Fibroblast of upper back skin (primary cell): ENCODE measurements around the gene TUFM.
A peak's percentile ranks its signal among the peaks of the same experiment; 100 is the strongest.
"Not testable (repeated sequence)": the region's sequence is repeated elsewhere in the genome, so short reads cannot be mapped to it uniquely, and the experiment has no call there.

Experiments
- DNase-seq: peaks from one replicate; pipeline ENCODE4 v3.0.0-alpha.2; 2013

TUFM gene

DNA sequence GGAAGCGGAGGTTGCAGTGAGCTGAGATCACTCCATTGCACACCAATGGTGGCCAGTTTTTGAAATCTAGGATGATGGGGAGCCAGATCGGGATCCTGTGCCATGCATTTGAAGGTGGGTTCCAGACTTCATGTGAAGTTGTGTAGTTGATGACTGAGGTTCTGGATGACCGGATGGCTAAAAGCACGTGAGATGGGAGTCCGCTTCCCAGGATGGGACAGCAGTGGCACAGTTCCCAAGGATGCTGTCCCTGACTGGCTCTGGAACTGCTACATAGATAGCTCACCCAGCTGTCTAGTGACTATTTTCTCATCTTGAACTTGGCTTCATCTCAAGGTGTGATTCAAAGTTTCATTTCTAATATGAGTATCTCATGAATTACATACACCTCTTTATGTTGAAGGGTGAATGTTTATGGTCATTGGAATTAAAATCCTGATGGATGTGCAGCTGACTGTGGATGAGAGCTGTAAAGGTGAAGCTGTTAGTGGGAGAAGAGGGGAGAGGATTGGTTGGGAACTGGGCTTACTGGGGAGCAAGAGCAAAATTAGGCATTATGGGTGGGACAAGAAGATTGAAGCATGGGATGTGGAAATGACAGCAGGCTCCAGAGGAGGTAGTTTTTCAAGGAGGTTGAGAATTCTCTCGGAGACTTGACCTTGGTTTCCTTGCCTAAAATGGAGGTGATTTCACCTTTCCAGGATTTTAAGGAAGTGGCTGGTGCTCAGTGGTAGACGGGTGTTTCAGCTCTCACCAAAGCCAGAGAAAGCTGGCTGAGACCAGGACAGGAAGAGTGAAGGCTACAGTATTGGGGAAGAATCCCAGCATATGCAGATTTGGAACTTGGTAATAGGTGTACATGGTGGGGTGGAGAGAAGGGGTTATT, 8.2 kb downstream of the TUFM start:
- DNase-seq: no peak

DNA sequence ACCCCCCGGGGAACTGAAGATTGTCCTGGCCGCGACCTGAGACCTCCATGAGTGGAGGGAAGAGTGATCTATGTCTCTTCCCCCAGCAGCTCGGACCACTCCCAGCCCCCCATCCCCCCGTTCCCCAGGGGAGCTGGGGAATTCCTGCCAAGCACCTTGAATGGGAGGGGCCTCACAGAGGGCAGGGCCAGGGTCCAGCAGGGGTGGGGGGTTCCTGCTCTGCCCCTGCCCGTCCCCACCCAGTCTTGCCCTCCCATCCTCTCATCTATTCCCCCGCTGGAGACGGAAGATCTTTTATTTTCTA, 9.4 kb downstream of the TUFM start:
- DNase-seq: no peak

DNA sequence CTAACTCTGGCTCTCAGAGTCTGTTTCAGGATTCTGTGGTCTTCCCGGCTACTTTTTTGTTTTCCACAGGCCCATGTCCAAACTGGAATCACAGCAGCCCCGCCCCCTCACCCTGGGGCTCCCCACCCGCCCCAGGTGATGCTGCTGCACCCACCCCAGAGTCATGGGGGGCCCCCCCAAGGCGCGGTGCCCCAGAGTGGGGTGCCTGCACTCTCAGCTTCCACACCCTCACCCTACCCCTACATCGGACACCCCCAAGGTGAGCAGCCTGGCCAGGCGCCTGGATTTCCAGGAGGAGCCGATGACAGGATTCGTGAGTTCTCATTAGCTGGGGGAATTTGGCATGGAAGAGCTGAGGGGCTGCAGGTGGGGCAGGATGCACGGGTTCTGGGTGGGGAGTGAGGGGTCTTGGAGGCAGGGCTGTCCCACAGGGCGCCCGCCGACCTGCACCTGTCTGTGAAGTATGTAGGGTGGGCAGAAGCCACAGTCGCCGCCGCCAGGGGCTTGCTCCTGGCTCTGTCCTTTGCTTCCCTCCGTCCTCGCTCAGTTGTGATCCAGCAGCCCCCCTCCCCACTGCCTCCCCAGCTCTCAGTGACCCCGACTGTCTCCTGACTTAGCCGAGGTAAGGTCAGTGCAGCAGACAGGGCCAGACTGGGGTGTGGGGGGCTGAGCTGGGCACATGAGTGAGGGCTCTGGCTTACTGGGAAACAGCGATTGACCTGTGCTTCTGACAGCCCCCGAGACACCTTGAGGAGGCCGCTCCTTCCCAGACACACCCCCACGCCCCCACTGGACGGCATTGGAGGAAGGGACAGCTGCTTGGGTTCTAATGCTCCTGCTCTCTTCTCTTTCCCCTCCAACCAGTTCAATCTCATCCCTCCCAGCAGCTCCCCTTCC, 10.0 kb downstream of the TUFM start:
- no peak for DNase-seq

GRCh38 chr16:28834873-28835863, 11.0 kb downstream of the TUFM start:
- no peak for DNase-seq

DNA sequence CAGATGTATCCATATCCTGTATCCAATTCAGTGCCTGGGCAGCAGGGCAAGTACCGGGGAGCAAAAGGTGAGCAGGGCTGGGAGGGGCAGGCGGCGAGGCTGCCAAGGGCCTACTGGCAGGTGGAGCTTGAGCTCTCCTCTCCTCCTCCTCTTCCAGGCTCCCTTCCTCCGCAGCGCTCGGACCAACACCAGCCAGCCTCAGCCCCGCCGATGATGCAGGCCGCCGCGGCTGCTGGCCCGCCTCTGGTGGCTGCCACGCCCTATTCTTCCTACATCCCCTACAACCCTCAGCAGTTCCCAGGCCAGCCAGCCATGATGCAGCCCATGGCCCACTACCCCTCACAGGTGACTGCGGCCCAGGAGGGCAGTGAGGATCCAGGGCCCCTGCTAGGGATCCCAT, 11.8 kb downstream of the TUFM start:
- DNase-seq: no peak

- DNase-seq: no peak
Observed at GRCh38 chr16:28830531-28830930, 15.6 kb downstream of the TUFM start.

DNA sequence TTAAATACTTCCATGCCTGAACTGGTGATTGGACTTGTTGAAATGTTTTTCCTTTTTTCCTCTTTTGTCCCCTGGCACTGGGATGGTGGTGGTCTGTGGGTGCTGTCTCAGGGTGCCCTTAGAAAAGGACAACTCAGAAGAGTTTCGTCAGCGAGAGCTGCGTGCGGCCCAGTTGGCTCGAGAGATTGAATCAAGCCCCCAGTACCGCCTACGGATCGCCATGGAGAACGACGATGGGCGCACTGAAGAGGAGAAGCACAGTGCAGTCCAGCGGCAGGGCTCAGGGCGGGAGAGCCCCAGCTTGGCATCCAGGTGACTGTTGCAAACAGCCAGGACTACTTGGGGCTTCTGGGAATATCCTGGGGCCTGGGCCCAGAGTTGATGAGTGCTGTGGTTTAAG, 16.4 kb downstream of the TUFM start:
- DNase-seq: no peak

DNA sequence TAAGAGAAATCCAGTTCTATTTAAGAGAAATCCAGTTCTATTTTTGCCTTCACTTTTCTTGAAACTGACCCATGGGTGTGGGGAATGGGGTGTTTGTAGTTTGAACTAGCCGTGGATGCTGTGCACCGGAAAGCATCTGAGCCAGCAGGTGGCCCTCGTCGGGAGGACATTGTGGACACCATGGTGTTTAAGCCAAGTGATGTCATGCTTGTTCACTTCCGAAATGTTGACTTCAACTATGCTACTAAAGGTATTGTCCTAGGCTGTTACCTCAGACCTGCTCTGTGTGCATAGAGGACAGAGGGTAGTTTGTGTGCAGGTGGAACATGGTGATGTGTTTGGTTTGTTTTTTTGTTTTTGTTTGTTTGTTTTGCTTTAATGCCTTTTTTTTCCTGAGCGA, 20.0 kb downstream of the TUFM start:
- no peak for DNase-seq

- no peak for DNase-seq
Observed at GRCh38 chr16:28824717-28824973, 21.5 kb downstream of the TUFM start.

DNA sequence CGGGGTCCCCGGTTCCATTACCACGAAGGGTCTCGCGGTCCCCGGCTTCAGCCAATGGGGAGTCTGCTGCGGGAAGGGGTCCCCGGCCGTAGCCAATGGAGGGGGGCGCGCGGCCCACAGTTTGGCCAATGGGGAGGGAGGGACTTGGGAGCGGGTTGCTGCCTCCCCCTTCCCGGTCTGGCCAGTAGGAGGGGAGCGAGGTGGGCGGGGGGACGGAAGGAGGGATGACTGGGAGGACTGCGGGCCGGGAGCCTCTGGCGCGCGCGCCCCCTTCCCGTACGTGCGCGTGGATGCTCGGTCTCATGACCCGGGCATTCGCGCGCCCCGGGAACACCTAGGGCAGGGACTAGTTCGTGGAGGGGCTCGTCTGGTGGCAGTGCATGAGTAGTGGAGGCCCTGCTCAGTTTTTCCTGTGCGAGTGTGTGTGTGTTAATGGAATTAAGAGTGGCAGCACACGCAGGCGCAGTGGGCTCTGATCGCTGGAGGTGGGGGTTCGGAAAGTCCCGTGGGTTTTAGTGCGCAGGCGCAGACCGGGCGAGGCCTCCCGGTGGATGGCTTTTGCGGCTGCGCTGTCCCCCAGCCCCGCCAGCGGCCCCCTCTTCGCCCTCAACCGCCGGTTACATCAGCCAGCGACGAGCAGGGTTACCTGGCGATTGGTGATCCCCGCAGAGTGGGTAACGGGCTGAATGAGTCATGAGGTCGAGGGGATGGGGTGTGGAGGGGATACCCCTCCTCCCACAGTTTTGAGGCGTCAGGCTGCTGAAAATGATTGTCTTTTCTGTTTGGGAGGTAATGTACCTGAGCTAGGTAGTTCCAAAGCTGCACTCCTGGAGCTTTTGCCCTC, 22.1 kb downstream of the TUFM start:
- DNase-seq: peak; percentile 98

GRCh38 chr16:28823291-28823872, 22.8 kb downstream of the TUFM start:
- no peak for DNase-seq

DNA sequence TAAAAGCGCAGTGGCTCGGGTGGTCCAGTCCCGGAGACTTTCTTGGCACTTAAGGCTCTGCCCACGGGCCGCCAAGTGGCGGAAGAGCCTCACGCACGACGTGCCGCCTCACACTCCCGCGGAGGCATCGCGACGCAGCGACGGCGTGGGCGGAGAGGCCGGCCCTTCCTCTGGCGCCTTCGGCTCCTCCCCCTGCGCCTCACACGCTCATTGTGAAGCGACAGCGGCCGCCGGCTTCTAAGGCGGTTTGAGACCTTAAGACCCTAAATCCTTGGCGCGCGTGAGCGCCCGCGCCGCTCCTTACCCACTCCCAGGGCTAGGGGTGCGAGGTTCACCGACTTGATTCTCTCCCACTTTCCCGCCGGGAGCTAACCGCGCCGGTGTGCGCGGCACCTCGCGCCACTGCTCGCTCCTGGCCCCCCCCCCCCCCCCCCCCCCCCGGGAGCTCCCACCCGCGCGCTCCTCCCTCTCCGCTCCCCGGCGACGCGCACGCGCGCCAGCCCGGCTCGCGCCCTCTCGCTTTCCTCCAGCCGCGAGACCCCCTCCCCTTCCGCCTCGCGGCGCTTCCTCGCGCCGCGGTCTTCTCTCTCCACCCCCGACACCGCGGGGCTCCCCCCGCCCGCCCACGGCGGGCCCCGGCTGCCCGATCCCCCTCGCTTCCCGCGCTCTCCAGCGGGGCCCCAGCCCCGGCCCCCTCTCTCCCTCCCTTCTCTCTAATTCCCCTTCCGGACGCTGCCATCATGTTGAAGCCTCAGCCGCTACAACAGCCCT, 23.4 kb downstream of the TUFM start, which contains the start of gene ATXN2L:
Gene ATXN2L, plus strand, starts transcription at position 480 of the 771 bp plus-strand sequence. Its CDS starts 261 bp downstream, at position 741.
- peak; percentile 95 for DNase-seq

DNA sequence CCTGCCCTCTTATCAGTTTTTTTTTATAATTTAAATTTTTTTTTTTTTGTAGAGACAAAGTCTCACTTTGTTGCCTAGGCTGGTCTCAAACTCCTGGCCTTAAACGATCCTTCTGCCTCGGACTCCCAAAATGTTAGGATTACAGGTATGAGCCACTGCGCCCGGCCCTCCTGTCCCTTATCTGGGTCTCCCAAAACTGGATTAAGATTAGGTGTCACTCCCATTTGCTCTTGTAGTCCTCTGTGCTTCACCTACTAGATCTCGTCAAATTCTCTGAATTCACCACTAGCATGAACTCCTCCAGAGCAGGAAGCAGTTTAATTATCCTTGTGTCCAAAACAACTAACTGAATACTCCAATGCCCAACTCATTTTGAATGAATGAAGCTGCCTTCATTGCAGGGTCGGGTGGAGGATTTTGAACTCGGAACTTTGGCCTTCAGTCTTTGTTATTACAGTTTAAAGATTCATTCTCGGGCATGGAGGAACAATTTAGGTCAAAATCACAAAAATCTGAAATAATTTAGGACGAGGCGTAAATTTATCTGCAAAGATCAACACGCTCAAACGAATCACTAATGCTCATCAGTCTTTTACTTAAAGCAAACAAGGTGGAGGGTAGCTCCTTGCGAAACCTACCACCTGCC, 24.2 kb downstream of the TUFM start:
- no peak for DNase-seq

DNA sequence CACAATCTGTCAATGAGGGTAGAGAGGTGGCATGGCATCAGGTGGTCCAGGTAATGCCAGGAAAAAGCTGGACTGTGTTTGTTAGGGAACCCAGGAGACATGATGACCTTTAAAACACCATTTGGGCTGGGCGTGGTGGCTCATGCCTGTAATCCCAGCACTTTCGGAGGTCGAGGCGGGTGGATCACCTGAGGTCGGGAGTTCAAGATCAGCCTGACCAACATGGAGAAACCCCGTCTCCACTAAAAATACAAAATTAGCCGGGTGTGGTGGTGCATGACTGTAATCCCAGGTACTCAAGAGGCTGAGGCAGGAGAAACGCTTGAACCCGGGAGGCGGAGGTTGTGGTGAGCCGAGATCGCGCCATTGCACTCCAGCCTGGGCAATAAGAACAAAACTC, 25.6 kb downstream of the TUFM start:
- DNase-seq: not testable (repeated sequence)

DNA sequence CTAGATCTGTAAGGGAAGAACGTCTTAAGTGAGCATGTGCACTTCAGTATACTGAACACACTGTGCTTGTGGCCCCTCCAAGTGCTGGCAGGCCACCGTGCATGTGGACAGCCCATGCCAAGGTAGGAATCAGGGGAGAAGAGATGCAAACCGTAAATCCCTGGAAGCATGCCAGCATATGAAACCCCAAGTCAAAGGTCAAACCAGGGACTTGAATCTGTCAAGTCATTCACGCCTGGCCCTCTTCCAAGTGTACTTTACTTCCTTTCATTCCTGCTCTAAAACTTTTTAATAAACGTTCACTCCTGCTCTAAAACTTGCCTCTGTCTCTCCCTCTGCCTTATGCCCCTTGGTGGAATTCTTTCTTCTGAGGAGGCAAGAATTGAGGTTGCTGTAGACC, 26.1 kb downstream of the TUFM start:
- no peak for DNase-seq

GRCh38 chr16:28807445-28808120, 38.6 kb downstream of the TUFM start:
- not testable (repeated sequence) for DNase-seq

- DNase-seq: peak; percentile 72
Observed at GRCh38 chr16:28802235-28803019, 43.7 kb downstream of the TUFM start.
